Endothelial cell of umbilical vein (primary cell): ENCODE measurements around the gene HIGD1A. TPM values are rescaled to one million over a fixed set of nuclear protein-coding genes. Genes with fewer than 3 reads are reported as not detected.

Experiments
- BruUV-seq: library from RNA; stranded (reverse); fragments of 400-500 nt; replicated peaks from 2 replicates; lab custom pipeline; 2021; lab: Mats Ljungman, UMichigan
- CTCF ChIA-PET: fragments of 300-600, 350-600 bp; sonication (Branson Sonifier 250); formaldehyde crosslinking; loops from one replicate; lab custom pipeline; 2021; ENCODE audit warnings: antibody characterized with exemption, inconsistent platforms; lab: Charles Lee
- POLR2A ChIA-PET: fragments of 300-600, 350-600 bp; sonication (Branson Sonifier 250); formaldehyde crosslinking; loops from one replicate; lab custom pipeline; 2021; ENCODE audit warnings: antibody characterized with exemption, inconsistent platforms; lab: Charles Lee
- DNase-seq: peaks from one replicate; pipeline ENCODE4 v3.0.0-alpha.2; 2011; ENCODE audit warnings: low read depth, low spot score
- FAIRE-seq: peaks from 2 replicates; lab custom pipeline; 2011; peaks lifted over from hg19 to GRCh38; lab: Jason Lieb, UNC
- H2AFZ ChIP-seq: 2 replicates; pipeline ENCODE4 v1.6.0; 2012; ENCODE audit warnings: low read depth, low read length, control low read depth, inconsistent platforms
- H3K27ac ChIP-seq: 2 replicates; pipeline ENCODE4 v1.5.1; 2011; ENCODE audit warnings: low read depth, mild to moderate bottlenecking, control low read depth, low read length, moderate library complexity; ENCODE audit not compliant: insufficient read depth
- H3K27me3 ChIP-seq, 2 experiments: 2 replicates each; pipeline versions ENCODE4 v1.6.0 to v1.6.1; 2011; ENCODE audit warnings: low read length in 2 of 2, mixed read lengths in 1 of 2; ENCODE audit not compliant: control insufficient read depth in 2 of 2, insufficient read depth in 2 of 2
- H3K36me3 ChIP-seq, 2 experiments: 2 replicates in 1 of 2; 3 replicates in 1 of 2; pipeline ENCODE4 v1.5.1; 2011; ENCODE audit warnings: low read length in 2 of 2, mild to moderate bottlenecking in 1 of 2, moderate library complexity in 1 of 2; ENCODE audit not compliant: control insufficient read depth in 2 of 2, insufficient read depth in 2 of 2; ENCODE audit errors: extremely low read depth in 1 of 2
- H3K4me1 ChIP-seq: 3 replicates; pipeline ENCODE4 v1.5.1; 2011; ENCODE audit warnings: mild to moderate bottlenecking, low read length; ENCODE audit not compliant: control insufficient read depth, insufficient read depth; ENCODE audit errors: extremely low read depth
- H3K4me2 ChIP-seq: 2 replicates; pipeline ENCODE4 v1.6.1; 2011; ENCODE audit warnings: low read length, control low read depth, mixed read lengths; ENCODE audit not compliant: insufficient read depth
- H3K4me3 ChIP-seq, 3 experiments: fragments of 200-600 bp in 1 of 3; sonication (generic), shearing (Covaris generic) in 1 of 3; replicated peaks in 1 of 3; 2 replicates each; pipeline ENCODE4 v1.5.1; 2011 to 2016; ENCODE audit warnings: control low read depth in 3 of 3, low read length in 3 of 3, mild to moderate bottlenecking in 2 of 3, inconsistent platforms in 1 of 3, low read depth in 1 of 3, moderate library complexity in 1 of 3; ENCODE audit not compliant: insufficient read depth in 1 of 3
- H3K79me2 ChIP-seq: 2 replicates; pipeline ENCODE4 v1.6.0; 2012; ENCODE audit warnings: low read length, inconsistent platforms; ENCODE audit not compliant: control insufficient read depth, insufficient read depth
- H3K9ac ChIP-seq: replicated peaks from 2 replicates; pipeline ENCODE3; 2011; ENCODE audit warnings: low read length, control low read depth; ENCODE audit not compliant: insufficient read depth; ENCODE audit errors: extremely low read depth
- H3K9me1 ChIP-seq: replicated peaks from 3 replicates; pipeline ENCODE4 v1.6.0; 2011; ENCODE audit warnings: mild to moderate bottlenecking, low read length; ENCODE audit not compliant: control insufficient read depth, insufficient read depth; ENCODE audit errors: extremely low read depth
- H3K9me3 ChIP-seq: replicated peaks from 2 replicates; pipeline ENCODE4 v1.5.1; 2012; ENCODE audit warnings: low read length, inconsistent platforms; ENCODE audit not compliant: control insufficient read depth, insufficient read depth
- H4K20me1 ChIP-seq: replicated peaks from 2 replicates; pipeline ENCODE3; 2011; ENCODE audit warnings: mild to moderate bottlenecking, low read length; ENCODE audit not compliant: control insufficient read depth, insufficient read depth; ENCODE audit errors: extremely low read depth
- CTCF ChIP-seq, 2 donors: IDR thresholded peaks; 1 replicate in 1 of 2; 2 replicates in 1 of 2; pipeline ENCODE4 v1.5.1; 2011; ENCODE audit warnings: low read length in 2 of 2, mild to moderate bottlenecking in 2 of 2, moderate library complexity in 2 of 2, control low read depth in 1 of 2, inconsistent platforms in 1 of 2, low read depth in 1 of 2; ENCODE audit not compliant: insufficient read depth in 1 of 2; ENCODE audit errors: extremely low read depth in 1 of 2
- EZH2 ChIP-seq: IDR thresholded peaks from 2 replicates; pipeline ENCODE4 v1.6.1; 2012; ENCODE audit warnings: borderline replicate concordance, low read depth, mild to moderate bottlenecking, moderate library complexity, low read length, inconsistent platforms; ENCODE audit not compliant: severe bottlenecking
- FOS ChIP-seq: IDR thresholded peaks from 2 replicates; pipeline ENCODE4 v1.6.1; 2011; ENCODE audit warnings: mild to moderate bottlenecking, low read length, moderate library complexity, borderline replicate concordance; ENCODE audit not compliant: insufficient read depth
- GATA2 ChIP-seq: IDR thresholded peaks from 2 replicates; pipeline ENCODE4 v1.7.0; 2011; ENCODE audit warnings: low read depth, mild to moderate bottlenecking, moderate library complexity, mixed read lengths, low read length; ENCODE audit not compliant: insufficient read length, insufficient read depth
- JUN ChIP-seq: IDR thresholded peaks from 2 replicates; pipeline ENCODE4 v1.6.1; 2011; ENCODE audit warnings: borderline replicate concordance, low read depth; ENCODE audit not compliant: insufficient read length, insufficient read depth
- MAX ChIP-seq: IDR thresholded peaks from 2 replicates; pipeline ENCODE4 v1.6.1; 2011; ENCODE audit not compliant: insufficient read depth, insufficient read length
- MYC ChIP-seq: IDR thresholded peaks from one replicate; pipeline ENCODE4 v1.6.1; 2011; ENCODE audit warnings: mild to moderate bottlenecking, low read depth, low read length
- POLR2A ChIP-seq: IDR thresholded peaks from 2 replicates; pipeline ENCODE4 v1.6.1; 2012; ENCODE audit warnings: low read depth, mild to moderate bottlenecking, control low read depth, low read length
- POLR2AphosphoS5 ChIP-seq: IDR thresholded peaks from 2 replicates; pipeline ENCODE4 v1.6.1; 2012; ENCODE audit warnings: low read depth, mild to moderate bottlenecking, control low read depth, low read length, moderate library complexity; ENCODE audit not compliant: insufficient read depth
- dilution Hi-C: fragments of 300-500 bp; cut with MboI; formaldehyde crosslinking; loops from one replicate; pipeline ENCODE4 v1.15.0; 2019; ENCODE audit warnings: low sequenced_read_pairs; ENCODE audit not compliant: extremely low pct_ligation_motif_present
- intact Hi-C: fragments of 100-400 bp; cut with micrococcal nuclease; formaldehyde crosslinking; loops from one replicate; pipeline ENCODE4 v1.10.0; 2022
- polyA plus RNA-seq, 4 experiments: library from polyadenylated mRNA; depleted of rRNA in 3 of 4; stranded (reverse) in 3 of 4; unstranded in 1 of 4; fragments of >200 nt; gene quantifications; 2 replicates each; pipeline versions ENCODE4 v1.2.1 to v1.2.3, GENCODE V29; 2011 to 2012; ENCODE audit warnings: missing spikeins in 1 of 4
- total RNA-seq: library from RNA; stranded (reverse); gene quantifications from 2 replicates; pipeline ENCODE4 v1.2.3, GENCODE V29; 2021

The HIGD1A gene
- total and polyA plus RNA-seq, 2 donors (not counting 3 experiments of a cell fraction or from before 2014, with no cell fraction given), result 59.5 to 68.9 TPM

- ChIA-PET POLR2A (no interaction called here), CTCF (interaction anchor here (1.0 kb wide), 1 partner anchor 43 kb away, joined by 4 read pairs; no protein-coding TSS in a partner anchor)
- intact Hi-C loops (no loop called here), dilution Hi-C loops (no loop called here)
- H2AFZ ChIP-seq, result no peak overlapping the region
- FAIRE-seq (no peak), DNase-seq (no peak)
- H3K27ac ChIP-seq, result no peak overlapping the region
- H3K79me2 ChIP-seq, result peaks cover 35% of the 10 kb centered on the region
- H4K20me1 ChIP-seq, result no peaks in the 10 kb centered on the region
- H3K4me2 ChIP-seq, result no peak overlapping the region
- H3K27me3 ChIP-seq, result no peaks in the 10 kb centered on the region
- peaks cover 2 to 3% of the 10 kb centered on the region in 2 experiments for H3K36me3 ChIP-seq
- no TSS peak for BruUV-seq
- H3K4me3 ChIP-seq, result no peak overlapping the region
- H3K9ac ChIP-seq, result no peak overlapping the region
- no peaks in the 10 kb centered on the region for H3K4me1 ChIP-seq
- no peaks in the 10 kb centered on the region for H3K9me1 ChIP-seq
- no peak for TF ChIP-seq JUN
- TF ChIP-seq CTCF (IDR thresholded peaks at IDR 0.05; ENCODE audit: extremely low read depth in 1 of 2, insufficient read depth in 1 of 2, low read depth in 1 of 2, low read length in 2 of 2), result no peak
- no peak for TF ChIP-seq FOS
- no peak for TF ChIP-seq POLR2AphosphoS5
- TF ChIP-seq EZH2, result no peak
- no peak for TF ChIP-seq MAX
- TF ChIP-seq GATA2, result no peak
- no peak for TF ChIP-seq POLR2A
- no peak for TF ChIP-seq MYC
- no peaks in the 10 kb centered on the region for H3K9me3 ChIP-seq
Observed at GRCh38 chr3:42796332-42796885, 7.9 kb downstream of the HIGD1A start.
